GM21447 (cell line): Measurements from ENCODE around the gene GRK3.
"Not testable (repeated sequence)": the region's sequence is repeated elsewhere in the genome, so short reads cannot be mapped to it uniquely, and the experiment has no call there.

Source experiments
- ATAC-seq: cut with Tn5 transposase; IDR thresholded peaks from one replicate; pipeline ENCODE4 v1.9.1; 2021; ENCODE audit not compliant: unreplicated experiment

Gene GRK3

GRCh38 chr22:25564320-25564978 lies at the start of gene GRK3:
TSS of gene GRK3 (plus strand) at chr22:25564675. CDS start at chr22:25565041, 366 bp downstream.
- ATAC-seq: peak; percentile 34

- ATAC-seq: no peak
Measured at GRCh38 chr22:25518000-25518663, 46.3 kb upstream of the GRK3 start.

DNA sequence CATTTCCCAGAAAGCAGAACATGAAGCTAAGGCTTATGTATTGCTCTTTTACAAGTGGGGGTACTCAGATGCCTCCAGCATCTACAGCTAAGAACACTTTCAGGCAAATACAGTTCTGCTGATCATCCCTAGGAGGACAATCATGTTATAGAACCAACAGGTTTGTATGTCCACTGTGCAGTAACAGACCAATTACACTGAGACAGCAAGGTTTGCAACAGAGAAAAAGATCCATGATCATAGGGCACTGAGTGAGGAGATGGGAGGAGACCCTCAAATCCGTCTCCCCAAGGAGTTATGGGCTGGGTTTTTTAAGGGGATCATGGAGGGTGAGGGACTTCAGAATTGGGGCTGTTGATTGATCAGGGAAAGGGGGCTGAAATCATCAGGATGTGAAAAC lies 39.1 kb upstream of the GRK3 start:
- no peak for ATAC-seq

- not testable (repeated sequence) for ATAC-seq
Measured at GRCh38 chr22:25525804-25526584, 38.5 kb upstream of the GRK3 start.

- not testable (repeated sequence) for ATAC-seq
Measured at GRCh38 chr22:25527016-25527415, 37.5 kb upstream of the GRK3 start.

DNA sequence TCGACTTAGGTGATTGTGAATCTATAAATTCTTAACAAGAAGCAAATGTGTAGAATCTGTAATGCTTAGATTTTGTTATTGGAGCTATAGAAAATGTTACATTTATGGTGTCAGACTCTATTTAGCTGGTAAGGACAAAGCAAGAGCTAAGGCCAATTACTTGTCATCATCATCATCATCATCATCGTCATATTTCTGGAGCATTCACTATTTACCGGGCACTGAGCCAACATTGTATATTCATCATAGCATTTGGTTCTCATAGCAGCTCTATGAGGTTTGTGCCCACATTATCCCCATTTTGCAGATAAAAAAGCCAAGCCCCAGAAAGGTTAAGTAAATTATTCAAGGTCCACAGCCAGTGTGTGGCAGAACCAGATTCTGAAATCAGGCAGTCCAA lies 36.4 kb upstream of the GRK3 start:
- ATAC-seq: not testable (repeated sequence)

DNA sequence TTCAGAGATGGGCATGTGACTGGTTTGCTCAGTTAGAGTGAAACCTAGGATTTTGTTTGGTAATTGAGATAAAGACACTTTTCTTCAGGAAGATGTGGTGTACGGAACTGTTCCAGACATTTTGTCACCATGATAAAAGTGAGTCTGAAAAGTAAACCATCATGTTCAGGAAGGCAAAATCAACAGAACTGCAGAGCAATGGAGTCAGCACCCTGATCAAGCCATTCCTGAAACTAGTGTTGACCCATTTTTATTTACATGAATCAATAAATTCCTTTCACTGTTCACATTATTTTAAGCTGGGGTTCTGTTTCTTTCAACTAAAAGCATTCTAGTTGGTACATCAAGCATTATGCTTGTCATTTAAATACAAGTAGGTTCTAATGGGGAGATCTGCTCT lies 35.4 kb upstream of the GRK3 start:
- not testable (repeated sequence) for ATAC-seq

- not testable (repeated sequence) for ATAC-seq
Measured at GRCh38 chr22:25529541-25530137, 34.8 kb upstream of the GRK3 start.

GRCh38 chr22:25531677-25532076 lies 32.8 kb upstream of the GRK3 start:
- not testable (repeated sequence) for ATAC-seq

DNA sequence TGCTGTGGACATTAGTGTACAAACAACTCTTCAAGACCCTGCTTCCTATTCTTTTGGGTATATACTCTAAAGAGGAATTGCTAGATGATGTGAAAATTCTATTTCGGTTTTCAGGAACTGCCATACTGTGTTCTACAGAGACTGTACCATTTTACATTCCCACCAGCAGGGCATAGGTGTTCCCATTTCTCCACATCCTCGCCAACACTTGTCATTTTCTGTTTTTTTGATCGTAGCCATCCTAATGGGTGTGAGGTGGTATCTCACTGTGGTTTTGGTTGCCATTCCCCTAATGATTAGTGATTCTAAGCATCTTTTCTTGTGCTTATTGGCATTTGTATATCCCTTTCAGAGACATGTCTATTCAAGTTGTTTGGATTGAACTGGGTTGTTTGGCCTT lies 29.8 kb upstream of the GRK3 start:
- no peak for ATAC-seq

DNA sequence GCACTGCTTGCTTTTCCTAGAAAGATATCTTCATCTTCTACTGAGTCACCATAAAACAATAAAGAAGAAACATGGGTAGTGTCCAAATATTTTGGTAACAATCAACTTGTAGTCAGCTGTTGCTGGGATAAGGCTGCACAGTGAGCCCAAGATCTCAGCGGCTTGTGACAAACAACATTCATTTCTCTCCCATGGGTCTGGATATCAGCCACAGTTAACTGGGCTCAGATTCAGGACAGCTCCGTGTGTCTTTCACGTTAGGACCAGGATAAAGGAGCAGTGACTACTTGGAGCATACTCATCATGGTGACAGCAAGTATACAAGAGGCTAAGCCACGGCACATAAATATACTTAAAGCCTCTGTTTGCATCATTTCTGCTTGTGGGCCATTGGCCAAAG lies 27.9 kb upstream of the GRK3 start:
- ATAC-seq: no peak

- ATAC-seq: no peak
Measured at GRCh38 chr22:25540166-25540907, 24.1 kb upstream of the GRK3 start.

DNA sequence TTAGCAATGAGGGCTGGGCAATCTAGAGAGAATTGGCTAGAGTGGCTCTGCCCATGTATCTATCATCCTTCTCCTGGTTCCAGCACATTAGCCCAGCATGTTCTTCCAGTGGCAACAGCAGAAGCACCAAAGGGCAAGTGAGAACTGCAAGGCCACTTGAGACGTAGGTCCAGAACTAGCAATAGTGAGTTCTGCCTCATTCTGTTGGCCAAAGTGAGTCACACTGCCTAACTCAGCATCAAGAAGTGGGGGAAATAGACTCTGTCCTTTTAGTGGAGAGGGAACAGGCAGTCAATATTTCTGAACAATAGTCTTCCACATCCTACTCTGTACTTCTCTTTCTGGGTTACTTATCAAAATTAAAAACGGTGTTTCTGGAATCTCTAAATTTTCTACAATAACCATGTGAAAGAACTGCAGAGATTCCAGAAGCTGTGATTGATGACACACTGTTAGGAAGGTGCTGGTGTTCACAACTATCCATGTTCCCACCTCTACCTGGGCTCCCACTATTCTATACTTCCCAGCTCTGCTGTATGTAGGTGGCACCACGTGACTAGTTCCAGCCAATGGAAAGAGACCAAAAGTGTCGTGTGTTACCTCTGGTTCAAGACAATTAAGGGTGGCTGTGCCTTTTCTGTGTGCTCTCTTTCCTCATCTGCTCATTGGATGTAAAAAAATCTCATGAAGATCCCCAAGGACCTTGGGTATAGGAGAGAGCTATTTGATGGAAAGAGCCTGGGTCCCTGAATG lies 23.4 kb upstream of the GRK3 start:
- no peak for ATAC-seq

DNA sequence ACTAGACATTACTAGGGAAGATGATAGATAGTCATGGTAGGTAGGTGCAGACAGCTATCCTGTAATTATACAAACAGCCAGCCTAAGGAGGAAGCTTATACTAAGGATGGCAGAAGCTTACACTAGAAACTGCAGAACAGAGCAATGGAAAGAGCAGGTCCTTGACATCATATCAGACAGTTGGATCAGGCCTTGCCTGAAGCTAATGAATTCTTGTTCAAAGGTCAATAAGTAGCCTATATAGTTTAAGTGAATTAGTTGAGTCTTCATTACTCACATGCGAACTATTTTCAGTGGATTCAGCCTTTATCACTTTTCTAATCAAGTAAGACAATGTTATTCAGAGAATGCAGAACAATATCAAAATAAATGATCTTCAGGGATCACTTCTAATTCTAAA lies 22.3 kb upstream of the GRK3 start:
- ATAC-seq: no peak

- ATAC-seq: no peak
Measured at GRCh38 chr22:25542720-25543402, 21.6 kb upstream of the GRK3 start.

GRCh38 chr22:25545146-25545545 lies 19.3 kb upstream of the GRK3 start:
- no peak for ATAC-seq

DNA sequence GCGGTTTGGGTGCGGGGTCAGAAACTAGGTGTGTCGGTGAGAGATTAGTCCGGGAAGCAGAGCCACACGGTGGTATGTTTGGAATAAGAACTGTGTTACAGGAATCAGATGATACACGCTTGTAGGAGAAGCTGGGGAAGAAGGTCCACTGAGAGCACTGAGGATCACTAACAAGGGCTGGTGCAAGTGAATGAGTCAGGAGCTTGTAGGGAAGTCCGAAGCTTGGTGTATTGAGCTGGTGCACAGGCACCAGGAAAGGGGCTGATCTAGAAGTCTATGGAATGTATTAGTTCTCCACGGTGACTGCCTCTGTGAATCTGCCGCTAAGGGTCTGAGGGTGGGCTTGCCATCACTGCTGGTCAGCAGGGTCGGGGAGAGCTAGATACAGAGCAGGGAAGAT lies 18.8 kb upstream of the GRK3 start:
- no peak for ATAC-seq

GRCh38 chr22:25546242-25546641 lies 18.2 kb upstream of the GRK3 start:
- no peak for ATAC-seq

DNA sequence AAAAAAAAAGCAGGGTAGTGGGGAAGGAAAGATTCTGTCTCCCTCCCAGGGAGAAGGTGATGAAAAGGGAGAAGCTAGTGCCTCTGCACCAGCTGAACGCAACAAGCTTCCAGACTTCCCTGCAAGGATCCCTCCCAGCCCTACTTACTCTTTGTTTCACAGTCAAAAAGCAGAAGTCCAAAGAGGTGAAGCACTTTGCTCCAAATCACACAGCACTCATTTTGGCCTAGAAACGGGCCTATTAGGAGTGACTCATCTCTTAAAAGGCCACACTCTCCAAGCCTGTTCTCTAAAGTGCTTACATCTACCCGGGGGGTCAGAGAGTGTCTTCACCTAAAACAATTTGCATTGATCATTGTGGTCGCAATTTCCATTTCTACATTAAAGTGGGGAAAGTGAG lies 17.7 kb upstream of the GRK3 start:
- ATAC-seq: no peak
